SK-N-SH (cell line): Measurements from ENCODE around the gene FOXP1.

ENCODE experiments used
- CHD2 ChIP-seq: fragments of 150-350 bp; IDR thresholded peaks from 2 replicates; pipeline ENCODE4 v1.6.1; 2018; ENCODE audit warnings: low read length; ENCODE audit not compliant: partially characterized antibody
- CTCF ChIP-seq: fragments of 200-600 bp; sonication (generic); IDR thresholded peaks from 2 replicates; pipeline ENCODE4 v1.6.1; 2017; ENCODE audit warnings: antibody characterized with exemption, mild to moderate bottlenecking, moderate library complexity
- EZH2phosphoT487 ChIP-seq: fragments of 200-600 bp; sonication (generic); IDR thresholded peaks from 2 replicates; pipeline ENCODE4 v1.6.1; 2017; ENCODE audit warnings: low read depth, mixed run types, mild to moderate bottlenecking, antibody characterized with exemption, moderate library complexity, borderline replicate concordance
- FOSL2 ChIP-seq: IDR thresholded peaks from 2 replicates; pipeline ENCODE4 v1.4.0; 2012; ENCODE audit warnings: low read depth, mild to moderate bottlenecking, moderate library complexity, borderline replicate concordance
- MAX ChIP-seq: IDR thresholded peaks from 2 replicates; pipeline ENCODE4 v1.4.0; 2012; ENCODE audit warnings: low read depth
- POLR2AphosphoS5 ChIP-seq: IDR thresholded peaks from 2 replicates; pipeline ENCODE4 v1.6.1; 2012; ENCODE audit warnings: low read depth, low read length
- RAD21 ChIP-seq: IDR thresholded peaks from 2 replicates; pipeline ENCODE4 v1.6.1; 2012; ENCODE audit warnings: mild to moderate bottlenecking, low read length
- RFX5 ChIP-seq: IDR thresholded peaks from 2 replicates; pipeline ENCODE4 v1.6.1; 2012; ENCODE audit warnings: mild to moderate bottlenecking, improper control_type of control experiment, low read length
- TCF12 ChIP-seq: IDR thresholded peaks from 2 replicates; pipeline ENCODE4 v1.4.0; 2012

DNA sequence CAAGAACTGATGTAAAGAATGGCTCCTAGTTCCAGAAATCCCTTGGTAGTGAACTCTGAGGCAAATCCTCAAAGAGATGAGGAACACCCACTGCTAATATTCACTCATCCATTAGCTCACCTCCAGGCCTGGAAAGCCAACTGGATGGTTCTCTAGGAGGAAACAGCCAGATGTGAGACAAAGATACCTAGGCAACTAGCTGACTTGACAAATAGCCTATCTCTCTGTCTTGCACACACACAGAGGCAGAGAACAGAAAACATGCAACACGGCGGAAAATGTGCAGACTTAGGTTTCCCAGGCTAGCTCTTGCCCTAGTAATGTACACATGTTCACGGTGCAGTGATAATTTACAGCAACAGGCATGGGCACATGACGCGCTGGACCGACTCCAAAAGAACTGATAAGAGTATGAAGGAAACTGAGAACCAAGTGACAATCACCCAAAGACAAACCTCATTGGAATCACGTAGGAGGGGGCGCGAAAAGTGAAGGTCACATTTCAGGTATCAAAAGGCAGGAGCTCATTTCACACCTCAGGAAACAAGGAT lies 318.1 kb downstream of the FOXP1 start:
- TF ChIP-seq CTCF (no peak), CHD2 (no peak), TCF12 (no peak), RAD21 (no peak), EZH2phosphoT487 (no peak), MAX (no peak), RFX5 (no peak), POLR2AphosphoS5 (no peak), FOSL2 (no peak)
